CD4-positive, alpha-beta T cell (primary cell): Measurements from ENCODE around the gene CCM2L. TPM values are rescaled to one million over a fixed set of nuclear protein-coding genes. Genes with fewer than 3 reads are reported as not detected.

Experiments
- ATAC-seq: fragments of 200-7000 bp; cut with Tn5 transposase; one replicate; pipeline ENCODE4 v1.10.0; 2022; ENCODE audit warnings: mild to moderate bottlenecking; ENCODE audit not compliant: poor library complexity
- CTCF ChIA-PET: fragments of 350-600 bp; sonication (Branson Sonifier 250); formaldehyde crosslinking; loops from one replicate; lab custom pipeline; 2021; ENCODE audit warnings: antibody characterized with exemption, inconsistent platforms; lab: Charles Lee
- POLR2A ChIA-PET: fragments of 350-600 bp; sonication (Branson Sonifier 250); formaldehyde crosslinking; loops from one replicate; lab custom pipeline; 2021; ENCODE audit warnings: antibody characterized with exemption, inconsistent platforms; lab: Charles Lee
- DNase-seq, 14 experiments: peaks; one replicate each; pipeline ENCODE4 v3.0.0-alpha.2; 2013 to 2020; ENCODE audit warnings: mixed read lengths in 2 of 14
- H3K27ac ChIP-seq, 2 donors: one replicate each; pipeline versions ENCODE4 v1.5.1 to v1.7.0; 2013; ENCODE audit warnings: low read length in 2 of 2, low read depth in 1 of 2, mild to moderate bottlenecking in 1 of 2
- H3K27me3 ChIP-seq, 2 experiments: 1 replicate in 1 of 2; 2 replicates in 1 of 2; pipeline versions ENCODE4 v1.6.1 to v1.7.0; 2013; ENCODE audit warnings: low read length in 2 of 2, control low read depth in 1 of 2, mild to moderate bottlenecking in 1 of 2, moderate library complexity in 1 of 2; ENCODE audit not compliant: insufficient read depth in 2 of 2, control insufficient read depth in 1 of 2
- H3K36me3 ChIP-seq: one replicate; pipeline ENCODE4 v1.6.1; 2013; ENCODE audit warnings: low read length, control low read depth; ENCODE audit not compliant: insufficient read depth
- H3K4me1 ChIP-seq: one replicate; pipeline ENCODE4 v1.6.1; 2013; ENCODE audit warnings: low read length, control low read depth; ENCODE audit not compliant: insufficient read depth
- H3K4me3 ChIP-seq: one replicate; pipeline ENCODE4 v1.5.1; 2013; ENCODE audit warnings: mild to moderate bottlenecking, low read length, moderate library complexity
- H3K9me3 ChIP-seq, 2 experiments: 1 replicate in 1 of 2; 2 replicates in 1 of 2; pipeline versions ENCODE4 v1.6.1 to v1.7.0; 2013; ENCODE audit warnings: low read length in 2 of 2, mild to moderate bottlenecking in 2 of 2, control low read depth in 1 of 2, moderate library complexity in 1 of 2; ENCODE audit not compliant: control insufficient read depth in 1 of 2, insufficient read depth in 1 of 2
- H3K27ac Mint-ChIP-seq: one replicate; pipeline ENCODE4 v1.8.0; 2020; ENCODE audit warnings: mixed read lengths
- H3K27me3 Mint-ChIP-seq: one replicate; pipeline ENCODE4 v1.8.0; 2021; ENCODE audit warnings: mixed read lengths
- H3K36me3 Mint-ChIP-seq: one replicate; pipeline ENCODE4 v1.8.0; 2021; ENCODE audit warnings: low read depth, mixed read lengths
- H3K4me1 Mint-ChIP-seq: one replicate; pipeline ENCODE4 v1.8.0; 2021; ENCODE audit warnings: low read depth, mixed read lengths
- H3K4me3 Mint-ChIP-seq: one replicate; pipeline ENCODE4 v1.8.0; 2020; ENCODE audit warnings: mild to moderate bottlenecking, mixed read lengths
- H3K9me3 Mint-ChIP-seq: one replicate; pipeline ENCODE4 v1.8.0; 2020; ENCODE audit warnings: mixed read lengths
- CTCF ChIP-seq: fragments of 200-600 bp; IDR thresholded peaks from one replicate; pipeline ENCODE4 v1.8.0; 2022; ENCODE audit warnings: antibody characterized with exemption, mild to moderate bottlenecking
- intact Hi-C, 2 experiments: fragments of 100-400 bp; cut with DNase I in 1 of 2; cut with micrococcal nuclease in 1 of 2; formaldehyde crosslinking; loops; one replicate each; pipeline versions ENCODE4 v1.15.1 to v1.9.0; 2023 to 2025; cut with DNase I, micrococcal nuclease
- total RNA-seq, 174 experiments: library from RNA in 2 of 174; stranded (reverse) in 2 of 174; gene quantifications; one replicate each; pipeline ENCODE4 v1.2.3 and lab custom pipeline; 2021 to 2026

The CCM2L gene
- total RNA-seq, 2 experiments from 2014 or later: not detected

GRCh38 chr20:31996996-31997395 lies 13.2 kb upstream of the CCM2L start:
- Mint-ChIP-seq H3K27me3 (peaks cover 41% of the 10 kb centered on the region), H3K4me1 (no peaks in the 10 kb centered on the region), H3K9me3 (no peaks in the 10 kb centered on the region), H3K27ac (no peak overlapping the region), H3K36me3 (no peaks in the 10 kb centered on the region), H3K4me3 (no peak overlapping the region)
- H3K9me3 ChIP-seq: peaks cover 0 to 12% of the 10 kb centered on the region in 2 experiments
- H3K27ac ChIP-seq: no peak overlapping the region
- peaks cover 12 to 31% of the 10 kb centered on the region in 2 experiments for H3K27me3 ChIP-seq
- no peak overlapping the region for H3K4me3 ChIP-seq
- no peaks in the 10 kb centered on the region for H3K36me3 ChIP-seq
- POLR2A ChIA-PET: no interaction called here
- DNase-seq (no peak), ATAC-seq (no peak)
- H3K4me1 ChIP-seq: no peaks in the 10 kb centered on the region
- CTCF ChIA-PET: no interaction called here
- intact Hi-C loops: no loop called here
- no peak for TF ChIP-seq CTCF

GRCh38 chr20:31998246-31998645 lies 12.0 kb upstream of the CCM2L start:
- Mint-ChIP-seq H3K27ac (no peak overlapping the region), H3K36me3 (no peaks in the 10 kb centered on the region), H3K4me3 (no peak overlapping the region), H3K9me3 (no peaks in the 10 kb centered on the region), H3K27me3 (peaks cover 31% of the 10 kb centered on the region), H3K4me1 (no peaks in the 10 kb centered on the region)
- H3K36me3 ChIP-seq: no peaks in the 10 kb centered on the region
- ATAC-seq: no peak
- no peak for DNase-seq
- H3K9me3 ChIP-seq: peaks cover 0 to 12% of the 10 kb centered on the region in 2 experiments
- H3K27ac ChIP-seq: no peak overlapping the region
- no peak for TF ChIP-seq CTCF
- no peaks in the 10 kb centered on the region for H3K4me1 ChIP-seq
- ChIA-PET CTCF (no interaction called here), POLR2A (no interaction called here)
- intact Hi-C loops: no loop called here
- peaks cover 12 to 31% of the 10 kb centered on the region in 2 experiments for H3K27me3 ChIP-seq
- H3K4me3 ChIP-seq: no peak overlapping the region

- H3K27ac ChIP-seq: no peak overlapping the region
- no peak for TF ChIP-seq CTCF
- ATAC-seq (no peak), DNase-seq (no peak)
- no peaks in the 10 kb centered on the region for H3K36me3 ChIP-seq
- no peaks in the 10 kb centered on the region for H3K27me3 ChIP-seq
- H3K27ac Mint-ChIP-seq: no peak overlapping the region
- POLR2A ChIA-PET: no interaction called here
- H3K9me3 Mint-ChIP-seq: no peaks in the 10 kb centered on the region
- H3K9me3 ChIP-seq: no peaks in the 10 kb centered on the region
- intact Hi-C loops: no loop called here
- no peak overlapping the region for H3K4me3 ChIP-seq
- CTCF ChIA-PET: no interaction called here
- no peaks in the 10 kb centered on the region for H3K36me3 Mint-ChIP-seq
- no peak overlapping the region for H3K4me3 Mint-ChIP-seq
- peaks cover 2% of the 10 kb centered on the region for H3K27me3 Mint-ChIP-seq
- no peaks in the 10 kb centered on the region for H3K4me1 ChIP-seq
- H3K4me1 Mint-ChIP-seq: no peaks in the 10 kb centered on the region
These were observed 6.9 kb upstream of the CCM2L start for GRCh38 chr20:32003325-32003724.
